Stimulated activated CD8-positive, alpha-beta memory T cell treated with anti-CD3 and anti-CD28 coated beads, Interleukin-12 subunit alpha, Interleukin-12 subunit beta, amount 100 ng/mL, for 24 hours (primary cell): ENCODE results near the gene CDC20.
A peak's percentile ranks its signal among the peaks of the same experiment; 100 is the strongest.

Source experiments
- DNase-seq: peaks from one replicate; pipeline ENCODE4 v3.0.0-alpha.2; 2020; ENCODE audit errors: extremely low read depth

CDC20 gene

GRCh38 chr1:43358746-43359693 lies at the start of gene CDC20:
Gene CDC20, plus strand, starts transcription at chr1:43358981. Its CDS starts 235 bp downstream, at chr1:43359216.
- peak; percentile 99 for DNase-seq

- no peak for DNase-seq
Observed at GRCh38 chr1:43309405-43310025, 49.3 kb upstream of the CDC20 start.

GRCh38 chr1:43311521-43311920 lies 47.3 kb upstream of the CDC20 start:
- DNase-seq: no peak

GRCh38 chr1:43312212-43312623 lies 46.6 kb upstream of the CDC20 start:
- no peak for DNase-seq

GRCh38 chr1:43312663-43313515 lies 45.9 kb upstream of the CDC20 start:
- DNase-seq: no peak

GRCh38 chr1:43313771-43314170 lies 45.0 kb upstream of the CDC20 start:
- no peak for DNase-seq

- no peak for DNase-seq
Observed at GRCh38 chr1:43314233-43314632, 44.5 kb upstream of the CDC20 start.

GRCh38 chr1:43315481-43315880 lies 43.3 kb upstream of the CDC20 start:
- no peak for DNase-seq

- DNase-seq: no peak
Observed at GRCh38 chr1:43315963-43316737, 42.6 kb upstream of the CDC20 start.

GRCh38 chr1:43316738-43317520 lies 41.9 kb upstream of the CDC20 start:
- no peak for DNase-seq

GRCh38 chr1:43317817-43318471 lies 40.8 kb upstream of the CDC20 start:
- no peak for DNase-seq

GRCh38 chr1:43318831-43319230 lies 40.0 kb upstream of the CDC20 start:
- no peak for DNase-seq

GRCh38 chr1:43319288-43319687 lies 39.5 kb upstream of the CDC20 start:
- no peak for DNase-seq

GRCh38 chr1:43319766-43320165 lies 39.0 kb upstream of the CDC20 start:
- DNase-seq: no peak

GRCh38 chr1:43321331-43321891 lies 37.4 kb upstream of the CDC20 start:
- DNase-seq: no peak

- DNase-seq: no peak
Observed at GRCh38 chr1:43322506-43322905, 36.3 kb upstream of the CDC20 start.

- DNase-seq: no peak
Observed at GRCh38 chr1:43324810-43325209, 34.0 kb upstream of the CDC20 start.

- no peak for DNase-seq
Observed at GRCh38 chr1:43325381-43325780, 33.4 kb upstream of the CDC20 start.

GRCh38 chr1:43327549-43328292 lies 31.1 kb upstream of the CDC20 start:
- DNase-seq: no peak
